CD4-positive, alpha-beta T cell (primary cell): ENCODE data around the gene HDAC9. TPM values are rescaled to one million over a fixed set of nuclear protein-coding genes. Genes with fewer than 3 reads are reported as not detected.

ENCODE experiments used
- ATAC-seq: fragments of 200-7000 bp; cut with Tn5 transposase; one replicate; pipeline ENCODE4 v1.10.0; 2022; ENCODE audit warnings: mild to moderate bottlenecking; ENCODE audit not compliant: poor library complexity
- CTCF ChIA-PET: fragments of 350-600 bp; sonication (Branson Sonifier 250); formaldehyde crosslinking; loops from one replicate; lab custom pipeline; 2021; ENCODE audit warnings: antibody characterized with exemption, inconsistent platforms; lab: Charles Lee
- POLR2A ChIA-PET: fragments of 350-600 bp; sonication (Branson Sonifier 250); formaldehyde crosslinking; loops from one replicate; lab custom pipeline; 2021; ENCODE audit warnings: antibody characterized with exemption, inconsistent platforms; lab: Charles Lee
- DNase-seq, 14 experiments: peaks; one replicate each; pipeline ENCODE4 v3.0.0-alpha.2; 2013 to 2020; ENCODE audit warnings: mixed read lengths in 2 of 14
- H3K27ac ChIP-seq, 2 donors: one replicate each; pipeline versions ENCODE4 v1.5.1 to v1.7.0; 2013; ENCODE audit warnings: low read length in 2 of 2, low read depth in 1 of 2, mild to moderate bottlenecking in 1 of 2
- H3K27me3 ChIP-seq, 2 experiments: 1 replicate in 1 of 2; 2 replicates in 1 of 2; pipeline versions ENCODE4 v1.6.1 to v1.7.0; 2013; ENCODE audit warnings: low read length in 2 of 2, control low read depth in 1 of 2, mild to moderate bottlenecking in 1 of 2, moderate library complexity in 1 of 2; ENCODE audit not compliant: insufficient read depth in 2 of 2, control insufficient read depth in 1 of 2
- H3K36me3 ChIP-seq: one replicate; pipeline ENCODE4 v1.6.1; 2013; ENCODE audit warnings: low read length, control low read depth; ENCODE audit not compliant: insufficient read depth
- H3K4me1 ChIP-seq: one replicate; pipeline ENCODE4 v1.6.1; 2013; ENCODE audit warnings: low read length, control low read depth; ENCODE audit not compliant: insufficient read depth
- H3K4me3 ChIP-seq: one replicate; pipeline ENCODE4 v1.5.1; 2013; ENCODE audit warnings: mild to moderate bottlenecking, low read length, moderate library complexity
- H3K9me3 ChIP-seq, 2 experiments: 1 replicate in 1 of 2; 2 replicates in 1 of 2; pipeline versions ENCODE4 v1.6.1 to v1.7.0; 2013; ENCODE audit warnings: low read length in 2 of 2, mild to moderate bottlenecking in 2 of 2, control low read depth in 1 of 2, moderate library complexity in 1 of 2; ENCODE audit not compliant: control insufficient read depth in 1 of 2, insufficient read depth in 1 of 2
- H3K27ac Mint-ChIP-seq: one replicate; pipeline ENCODE4 v1.8.0; 2020; ENCODE audit warnings: mixed read lengths
- H3K27me3 Mint-ChIP-seq: one replicate; pipeline ENCODE4 v1.8.0; 2021; ENCODE audit warnings: mixed read lengths
- H3K36me3 Mint-ChIP-seq: one replicate; pipeline ENCODE4 v1.8.0; 2021; ENCODE audit warnings: low read depth, mixed read lengths
- H3K4me1 Mint-ChIP-seq: one replicate; pipeline ENCODE4 v1.8.0; 2021; ENCODE audit warnings: low read depth, mixed read lengths
- H3K4me3 Mint-ChIP-seq: one replicate; pipeline ENCODE4 v1.8.0; 2020; ENCODE audit warnings: mild to moderate bottlenecking, mixed read lengths
- H3K9me3 Mint-ChIP-seq: one replicate; pipeline ENCODE4 v1.8.0; 2020; ENCODE audit warnings: mixed read lengths
- intact Hi-C, 2 experiments: fragments of 100-400 bp; cut with DNase I in 1 of 2; cut with micrococcal nuclease in 1 of 2; formaldehyde crosslinking; loops; one replicate each; pipeline versions ENCODE4 v1.15.1 to v1.9.0; 2023 to 2025; cut with DNase I, micrococcal nuclease
- total RNA-seq, 174 experiments: library from RNA in 2 of 174; stranded (reverse) in 2 of 174; gene quantifications; one replicate each; pipeline ENCODE4 v1.2.3 and lab custom pipeline; 2021 to 2026
- TF ChIP-seq, protein P1 (sequence below): fragments of 200-600 bp; IDR thresholded peaks from one replicate; pipeline ENCODE4 v1.8.0; 2022; ENCODE audit warnings: antibody characterized with exemption, mild to moderate bottlenecking

Gene HDAC9
- total RNA-seq, 2 experiments from 2014 or later: 0.73 to 1.2 TPM

DNA sequence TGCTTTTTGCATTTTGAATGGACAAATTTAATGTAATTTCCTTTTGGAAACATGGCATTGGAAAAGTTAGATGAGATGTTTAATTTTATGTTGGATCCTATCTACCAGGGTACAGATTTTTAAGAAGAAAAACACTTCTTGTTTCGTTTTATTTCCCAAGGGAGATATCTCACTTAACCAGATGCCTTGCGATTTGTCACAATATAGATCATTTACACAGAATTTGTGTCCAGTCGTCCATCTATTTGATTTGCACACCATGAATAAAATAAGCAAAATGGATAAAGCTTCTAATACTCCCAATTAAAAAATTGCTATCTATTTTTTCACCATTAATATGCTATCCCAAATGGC is 25.7 kb downstream of the HDAC9 start:
- Mint-ChIP-seq H3K4me1 (no peaks in the 10 kb centered on the region), H3K4me3 (no peak overlapping the region), H3K27ac (no peak overlapping the region), H3K36me3 (no peaks in the 10 kb centered on the region), H3K9me3 (no peaks in the 10 kb centered on the region), H3K27me3 (no peaks in the 10 kb centered on the region)
- TF ChIP-seq, protein P1, sequence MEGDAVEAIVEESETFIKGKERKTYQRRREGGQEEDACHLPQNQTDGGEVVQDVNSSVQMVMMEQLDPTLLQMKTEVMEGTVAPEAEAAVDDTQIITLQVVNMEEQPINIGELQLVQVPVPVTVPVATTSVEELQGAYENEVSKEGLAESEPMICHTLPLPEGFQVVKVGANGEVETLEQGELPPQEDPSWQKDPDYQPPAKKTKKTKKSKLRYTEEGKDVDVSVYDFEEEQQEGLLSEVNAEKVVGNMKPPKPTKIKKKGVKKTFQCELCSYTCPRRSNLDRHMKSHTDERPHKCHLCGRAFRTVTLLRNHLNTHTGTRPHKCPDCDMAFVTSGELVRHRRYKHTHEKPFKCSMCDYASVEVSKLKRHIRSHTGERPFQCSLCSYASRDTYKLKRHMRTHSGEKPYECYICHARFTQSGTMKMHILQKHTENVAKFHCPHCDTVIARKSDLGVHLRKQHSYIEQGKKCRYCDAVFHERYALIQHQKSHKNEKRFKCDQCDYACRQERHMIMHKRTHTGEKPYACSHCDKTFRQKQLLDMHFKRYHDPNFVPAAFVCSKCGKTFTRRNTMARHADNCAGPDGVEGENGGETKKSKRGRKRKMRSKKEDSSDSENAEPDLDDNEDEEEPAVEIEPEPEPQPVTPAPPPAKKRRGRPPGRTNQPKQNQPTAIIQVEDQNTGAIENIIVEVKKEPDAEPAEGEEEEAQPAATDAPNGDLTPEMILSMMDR: no peak
- ChIA-PET POLR2A (interaction anchor here (0.7 kb wide), 1 partner anchor 481 kb away, joined by 3 read pairs; no protein-coding TSS in a partner anchor), CTCF (interaction anchor here (1.5 kb wide), 1 partner anchor 8 kb away, joined by 5 read pairs; no protein-coding TSS in a partner anchor)
- Histone ChIP-seq H3K36me3 (no peaks in the 10 kb centered on the region), H3K4me3 (no peak overlapping the region), H3K4me1 (no peaks in the 10 kb centered on the region), H3K27ac (no peak overlapping the region), H3K9me3 (no peaks in the 10 kb centered on the region), H3K27me3 (no peaks in the 10 kb centered on the region)
- ATAC-seq (no peak), DNase-seq (no peak)
- intact Hi-C loops: no loop called here

- Mint-ChIP-seq H3K4me1 (no peaks in the 10 kb centered on the region), H3K4me3 (no peak overlapping the region), H3K36me3 (no peaks in the 10 kb centered on the region), H3K9me3 (no peaks in the 10 kb centered on the region), H3K27ac (no peak overlapping the region), H3K27me3 (no peaks in the 10 kb centered on the region)
- DNase-seq (peak in 1 of 14 experiments; percentile 41), ATAC-seq (no peak)
- CTCF ChIA-PET: interaction anchor here (1.0 to 1.5 kb wide), 2 partner anchors 9 to 42 kb away, joined by 3 to 5 read pairs; no protein-coding TSS in a partner anchor
- intact Hi-C loops: no loop called here
- Histone ChIP-seq H3K4me3 (no peak overlapping the region), H3K9me3 (no peaks in the 10 kb centered on the region), H3K4me1 (no peaks in the 10 kb centered on the region), H3K36me3 (no peaks in the 10 kb centered on the region), H3K27ac (no peak overlapping the region), H3K27me3 (no peaks in the 10 kb centered on the region)
- POLR2A ChIA-PET: interaction anchor here (0.6 kb wide), 1 partner anchor 14 kb away, joined by 4 read pairs; no protein-coding TSS in a partner anchor
- TF ChIP-seq, protein P1: no peak
These were observed 26.5 kb downstream of the HDAC9 start for GRCh38 chr7:18521945-18522566.

DNA sequence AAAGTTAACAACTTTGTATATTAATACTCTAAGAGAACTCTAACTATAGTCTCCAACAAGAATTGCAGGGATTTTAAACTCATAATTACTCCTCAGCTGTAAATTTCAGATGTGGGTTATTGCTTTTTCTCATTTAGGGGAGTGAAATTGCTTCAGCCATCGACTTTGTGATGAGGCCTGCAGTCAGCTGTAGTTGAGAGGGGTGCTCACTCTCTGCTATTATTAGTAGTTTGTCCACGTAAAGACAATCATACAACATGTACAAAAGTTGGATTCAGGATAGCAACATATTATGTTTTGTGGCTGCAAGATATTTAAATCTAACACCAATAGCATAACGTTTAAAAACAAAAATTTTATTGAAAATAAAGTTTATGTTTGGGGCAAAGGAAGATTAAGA is 28.7 kb downstream of the HDAC9 start:
- TF ChIP-seq, protein P1: no peak
- ChIA-PET CTCF (no interaction called here), POLR2A (no interaction called here)
- Histone ChIP-seq H3K9me3 (no peaks in the 10 kb centered on the region), H3K27me3 (no peaks in the 10 kb centered on the region), H3K36me3 (no peaks in the 10 kb centered on the region), H3K4me1 (no peaks in the 10 kb centered on the region), H3K27ac (no peak overlapping the region), H3K4me3 (no peak overlapping the region)
- Mint-ChIP-seq H3K27me3 (no peaks in the 10 kb centered on the region), H3K4me1 (no peaks in the 10 kb centered on the region), H3K4me3 (no peak overlapping the region), H3K9me3 (no peaks in the 10 kb centered on the region), H3K36me3 (no peaks in the 10 kb centered on the region), H3K27ac (no peak overlapping the region)
- ATAC-seq: no peak
- intact Hi-C loops: no loop called here
- no peak for DNase-seq
